Coronary artery (tissue), 2 donors: ENCODE data around the gene DNAJA4.

Experiments used
- DNase-seq: peaks from one replicate; pipeline ENCODE4 v3.0.0-alpha.2; 2017; ENCODE audit warnings: low spot score
- H3K27ac ChIP-seq, 2 donors: fragments of 200-600 bp; sonication (generic); one replicate each; pipeline ENCODE4 v1.5.1; 2016 to 2019
- H3K4me3 ChIP-seq: fragments of 200-600 bp; sonication (generic); 2 replicates; pipeline ENCODE4 v1.5.1; 2016; ENCODE audit warnings: mild to moderate bottlenecking, moderate library complexity
- TF ChIP-seq, protein P1 (sequence below): fragments of 200-600 bp; sonication (generic); IDR thresholded peaks from one replicate; pipeline ENCODE4 v1.5.1; 2019; ENCODE audit warnings: antibody characterized with exemption

DNAJA4 gene

DNA sequence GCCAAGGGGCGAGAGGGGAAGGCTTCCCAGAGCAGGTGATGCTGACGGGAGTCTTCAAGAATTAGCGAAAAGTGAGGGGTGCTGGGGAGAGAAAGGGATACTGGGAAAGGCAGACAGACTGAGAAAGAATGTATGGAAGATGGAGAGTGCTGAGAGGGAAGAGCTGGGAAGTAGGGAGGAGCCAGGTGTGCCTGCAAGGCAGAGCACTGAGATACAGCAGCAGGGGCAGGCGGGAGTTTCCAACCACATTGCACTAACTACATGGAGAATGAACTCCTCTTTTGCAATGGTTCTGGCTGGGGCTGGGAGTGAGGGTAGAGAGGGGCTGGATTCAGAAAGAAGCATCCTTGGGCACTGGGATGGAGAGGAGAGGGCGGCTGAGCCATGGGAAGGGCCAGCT is 59.8 kb downstream of the DNAJA4 start:
- no peak for DNase-seq
- no peak overlapping the region for H3K4me3 ChIP-seq
- no peak overlapping the region for H3K27ac ChIP-seq
- TF ChIP-seq, protein P1, sequence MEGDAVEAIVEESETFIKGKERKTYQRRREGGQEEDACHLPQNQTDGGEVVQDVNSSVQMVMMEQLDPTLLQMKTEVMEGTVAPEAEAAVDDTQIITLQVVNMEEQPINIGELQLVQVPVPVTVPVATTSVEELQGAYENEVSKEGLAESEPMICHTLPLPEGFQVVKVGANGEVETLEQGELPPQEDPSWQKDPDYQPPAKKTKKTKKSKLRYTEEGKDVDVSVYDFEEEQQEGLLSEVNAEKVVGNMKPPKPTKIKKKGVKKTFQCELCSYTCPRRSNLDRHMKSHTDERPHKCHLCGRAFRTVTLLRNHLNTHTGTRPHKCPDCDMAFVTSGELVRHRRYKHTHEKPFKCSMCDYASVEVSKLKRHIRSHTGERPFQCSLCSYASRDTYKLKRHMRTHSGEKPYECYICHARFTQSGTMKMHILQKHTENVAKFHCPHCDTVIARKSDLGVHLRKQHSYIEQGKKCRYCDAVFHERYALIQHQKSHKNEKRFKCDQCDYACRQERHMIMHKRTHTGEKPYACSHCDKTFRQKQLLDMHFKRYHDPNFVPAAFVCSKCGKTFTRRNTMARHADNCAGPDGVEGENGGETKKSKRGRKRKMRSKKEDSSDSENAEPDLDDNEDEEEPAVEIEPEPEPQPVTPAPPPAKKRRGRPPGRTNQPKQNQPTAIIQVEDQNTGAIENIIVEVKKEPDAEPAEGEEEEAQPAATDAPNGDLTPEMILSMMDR = no peak

DNA sequence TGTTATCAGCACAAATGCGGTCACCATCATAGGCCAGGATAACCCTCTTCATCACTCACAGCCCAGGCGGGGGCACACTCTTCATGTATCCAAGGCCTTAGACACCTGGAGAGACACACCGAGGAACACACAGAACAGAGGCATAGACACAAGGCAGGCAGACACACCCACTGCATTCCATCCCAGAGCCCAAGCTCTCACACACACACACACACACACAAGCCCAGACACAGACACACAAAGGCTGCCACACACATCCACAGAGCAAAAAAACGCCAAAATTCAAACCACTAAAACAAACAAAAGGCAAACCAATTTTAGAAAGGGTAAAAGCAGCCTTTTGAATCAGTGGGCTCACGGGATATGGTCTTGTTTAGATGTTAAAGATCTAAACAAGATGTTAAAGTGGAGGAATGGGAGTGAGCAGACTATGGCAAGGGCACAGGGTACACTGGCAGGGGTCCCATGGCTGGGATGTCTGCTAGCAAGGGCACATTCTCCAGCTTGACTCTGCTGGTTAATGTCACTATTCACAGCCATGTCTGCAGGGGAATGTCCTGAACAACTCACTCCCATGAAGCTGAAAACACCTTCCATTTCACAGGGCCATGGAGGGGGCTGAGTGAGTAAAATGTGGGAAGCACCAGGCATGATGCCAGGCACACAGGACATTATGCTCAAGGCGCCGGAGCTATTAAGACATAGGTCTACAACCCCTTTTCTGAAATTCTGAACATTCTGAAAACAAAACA is 60.9 kb downstream of the DNAJA4 start:
- H3K27ac ChIP-seq = no peak overlapping the region
- TF ChIP-seq, protein P1 = no peak
- H3K4me3 ChIP-seq = no peak overlapping the region
- DNase-seq = no peak

DNA sequence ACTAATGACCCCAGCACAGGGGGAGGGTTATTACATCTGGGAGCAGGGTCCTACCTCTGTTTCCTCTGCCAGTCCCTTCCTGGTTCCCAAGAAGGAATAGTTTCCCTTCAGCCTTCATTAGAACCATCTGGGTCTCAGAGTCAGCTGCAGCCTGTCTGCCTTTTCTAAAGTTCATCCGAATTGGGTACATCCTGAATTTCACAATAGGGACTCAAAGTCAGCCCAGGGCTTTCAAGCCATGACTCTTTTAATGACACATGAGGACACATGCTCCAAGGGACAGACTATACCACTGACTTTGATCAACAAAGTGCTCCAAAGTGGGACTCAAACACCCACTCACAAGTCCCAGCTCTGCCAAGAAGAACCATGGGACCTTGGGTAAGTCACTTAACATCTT is 63.1 kb downstream of the DNAJA4 start:
- TF ChIP-seq, protein P1 = no peak

DNA sequence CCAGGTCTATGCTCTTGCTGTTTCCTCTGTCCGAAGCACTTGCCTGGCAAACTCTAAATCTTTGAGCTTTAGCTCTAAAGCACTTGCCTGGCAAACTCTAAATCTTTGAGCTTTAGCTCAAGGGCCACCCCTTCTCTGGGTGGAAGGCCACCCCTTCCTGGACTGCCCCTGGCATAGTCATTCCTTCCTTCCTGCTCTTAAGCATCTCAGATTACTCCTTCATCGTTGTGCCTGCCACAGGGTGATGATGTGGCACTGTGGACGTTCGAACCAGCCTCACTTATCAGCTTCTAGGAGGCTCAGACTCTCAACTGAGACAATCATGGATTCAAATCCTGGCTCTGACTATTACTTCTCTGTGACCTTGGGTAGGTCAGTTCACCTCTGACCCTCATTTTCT is 65.3 kb downstream of the DNAJA4 start:
- Histone ChIP-seq H3K27ac (no peak overlapping the region), H3K4me3 (no peak overlapping the region)
- no peak for DNase-seq
- TF ChIP-seq, protein P1 = no peak

More for the DNA sequence above, 63.1 kb downstream of the DNAJA4 start:
- Histone ChIP-seq H3K4me3 (no peak overlapping the region), H3K27ac (no peak overlapping the region)
- DNase-seq = no peak
